ENCODE measurements around the gene INTS2. TPM values are rescaled to one million over a fixed set of nuclear protein-coding genes. Genes with fewer than 3 reads are reported as not detected.
"Not testable (repeated sequence)": the region's sequence is repeated elsewhere in the genome, so short reads cannot be mapped to it uniquely, and the experiment has no call there.

Gene INTS2
- total RNA-seq, 1 donor from 2014 or later = 12.7 TPM

GRCh38 chr17:61907361-61907760, 20.4 kb downstream of the INTS2 start:
- H3K4me3 ChIP-seq = no peak overlapping the region
- DNase-seq (no peak), ATAC-seq (no peak)
- no peaks in the 10 kb centered on the region for H3K4me1 ChIP-seq
- no peaks in the 10 kb centered on the region for H3K9me3 ChIP-seq
- no peak overlapping the region for H3K27ac ChIP-seq
- TF ChIP-seq CTCF (IDR thresholded peaks at IDR 0.05) = no peak
- intact Hi-C loops (cut with DNase I) = no loop called here
- H3K36me3 ChIP-seq = peaks cover 93% of the 10 kb centered on the region
- no peaks in the 10 kb centered on the region for H3K27me3 ChIP-seq (ENCODE audit: low read depth)

- TF ChIP-seq CTCF (IDR thresholded peaks at IDR 0.05) = no peak
- Histone ChIP-seq H3K36me3 (peaks cover 92% of the 10 kb centered on the region), H3K4me3 (no peak overlapping the region), H3K9me3 (no peaks in the 10 kb centered on the region), H3K4me1 (no peaks in the 10 kb centered on the region), H3K27ac (no peak overlapping the region), H3K27me3 (ENCODE audit: low read depth) (no peaks in the 10 kb centered on the region)
- no peak for DNase-seq
- intact Hi-C loops (cut with DNase I) = no loop called here
- no peak for ATAC-seq
Observed at GRCh38 chr17:61904094-61904710, 23.6 kb downstream of the INTS2 start.

- intact Hi-C loops (cut with DNase I) = no loop called here
- H3K27ac ChIP-seq = no peak overlapping the region
- no peak for ATAC-seq
- H3K36me3 ChIP-seq = peaks cover 93% of the 10 kb centered on the region
- no peaks in the 10 kb centered on the region for H3K27me3 ChIP-seq (ENCODE audit: low read depth)
- H3K9me3 ChIP-seq = no peaks in the 10 kb centered on the region
- H3K4me3 ChIP-seq = no peak overlapping the region
- TF ChIP-seq CTCF (IDR thresholded peaks at IDR 0.05) = no peak
- DNase-seq = no peak
- H3K4me1 ChIP-seq = no peaks in the 10 kb centered on the region
Observed at GRCh38 chr17:61903251-61903650, 24.5 kb downstream of the INTS2 start.

- intact Hi-C loops (cut with DNase I) = no loop called here
- DNase-seq (no peak), ATAC-seq (no peak)
- no peak overlapping the region for H3K27ac ChIP-seq
- no peak for TF ChIP-seq CTCF (IDR thresholded peaks at IDR 0.05)
- H3K4me1 ChIP-seq = no peaks in the 10 kb centered on the region
- H3K9me3 ChIP-seq = no peaks in the 10 kb centered on the region
- no peak overlapping the region for H3K4me3 ChIP-seq
- H3K36me3 ChIP-seq = peaks cover 86% of the 10 kb centered on the region
- no peaks in the 10 kb centered on the region for H3K27me3 ChIP-seq (ENCODE audit: low read depth)
Observed at GRCh38 chr17:61897548-61898180, 30.1 kb downstream of the INTS2 start.

- H3K4me3 ChIP-seq = no peak overlapping the region
- no peak overlapping the region for H3K27ac ChIP-seq
- DNase-seq (no peak), ATAC-seq (no peak)
- H3K36me3 ChIP-seq = peaks cover 80% of the 10 kb centered on the region
- H3K9me3 ChIP-seq = no peaks in the 10 kb centered on the region
- H3K4me1 ChIP-seq = no peaks in the 10 kb centered on the region
- intact Hi-C loops (cut with DNase I) = no loop called here
- H3K27me3 ChIP-seq (ENCODE audit: low read depth) = no peaks in the 10 kb centered on the region
- no peak for TF ChIP-seq CTCF (IDR thresholded peaks at IDR 0.05)
Observed at GRCh38 chr17:61895391-61895790, 32.4 kb downstream of the INTS2 start.

- H3K36me3 ChIP-seq = peaks cover 80% of the 10 kb centered on the region
- DNase-seq; H3K27me3 ChIP-seq (ENCODE audit: low read depth); H3K9me3 ChIP-seq; H3K4me3 ChIP-seq; ATAC-seq; H3K4me1 ChIP-seq; intact Hi-C loops (cut with DNase I); H3K27ac ChIP-seq: not testable (repeated sequence)
Observed at GRCh38 chr17:61894310-61894709, 33.5 kb downstream of the INTS2 start.

GRCh38 chr17:61887733-61888132, 40.0 kb downstream of the INTS2 start:
- H3K27me3 ChIP-seq (ENCODE audit: low read depth); H3K4me1 ChIP-seq; DNase-seq; ATAC-seq; H3K9me3 ChIP-seq; H3K27ac ChIP-seq; intact Hi-C loops (cut with DNase I); H3K4me3 ChIP-seq: not testable (repeated sequence)
- peaks cover 77% of the 10 kb centered on the region for H3K36me3 ChIP-seq

GRCh38 chr17:61885865-61886264, 41.9 kb downstream of the INTS2 start:
- not testable (repeated sequence) for DNase-seq

More at GRCh38 chr17:61885865-61886264, 41.9 kb downstream of the INTS2 start:
- intact Hi-C loops (cut with DNase I); ATAC-seq; H3K4me1 ChIP-seq; H3K9me3 ChIP-seq; H3K4me3 ChIP-seq; H3K27me3 ChIP-seq (ENCODE audit: low read depth); H3K27ac ChIP-seq: not testable (repeated sequence)
- H3K36me3 ChIP-seq = peaks cover 77% of the 10 kb centered on the region
